ENCODE data around the gene CACNA2D4.

DNA sequence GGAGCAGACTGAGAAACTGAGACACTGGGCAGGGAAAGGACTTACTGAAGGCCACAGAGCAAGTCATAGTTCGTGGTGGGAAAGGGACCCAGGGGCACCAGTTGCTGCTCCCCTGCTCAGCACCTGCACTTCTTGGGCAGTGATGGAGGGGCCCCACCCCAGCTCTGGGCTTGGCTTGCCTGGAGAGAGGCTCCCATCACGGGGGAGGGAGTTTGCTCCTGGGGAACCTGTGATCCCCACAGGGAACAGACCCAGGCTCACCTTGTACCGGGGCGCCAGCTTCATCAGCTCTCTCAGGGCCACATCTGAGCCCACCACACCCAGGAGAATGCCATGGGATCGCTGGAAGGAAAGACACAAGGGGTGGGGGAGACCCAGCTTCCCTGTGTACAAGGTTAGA, 39.8 kb downstream of the CACNA2D4 start:
- TF ChIP-seq POLR2A (IDR thresholded peaks at IDR 0.05; ENCODE audit: low read depth, low read length) = no peak
- no peak for TF ChIP-seq POLR2AphosphoS5 (IDR thresholded peaks at IDR 0.05; ENCODE audit: low read depth, low read length)
- no peak for TF ChIP-seq POU2F2 (IDR thresholded peaks at IDR 0.05; ENCODE audit: low read depth, low read length)
- no peak for TF ChIP-seq TAF1 (IDR thresholded peaks at IDR 0.05; ENCODE audit: low read depth, low read length)
- no peak for TF ChIP-seq PAX5 (IDR thresholded peaks at IDR 0.05; ENCODE audit: insufficient read depth, low read length, severe bottlenecking)
- no peak for TF ChIP-seq SPI1 (IDR thresholded peaks at IDR 0.05; ENCODE audit: low read depth, low read length)

All from GM12891 (cell line).